CD4-positive, alpha-beta T cell treated with Interleukin-1 beta for 1 hour (primary cell): ENCODE data around the gene MEIS2.

Experiments used
- DNase-seq, 2 donors: peaks; one replicate each; pipeline ENCODE4 v3.0.0-alpha.2; 2020 to 2022

The MEIS2 gene

GRCh38 chr15:37096558-37097143 is 3.7 kb downstream of the MEIS2 start:
- no peak for DNase-seq

- no peak for DNase-seq
Measured at GRCh38 chr15:37095770-37096557, 4.4 kb downstream of the MEIS2 start.

GRCh38 chr15:37094915-37095711 is 5.2 kb downstream of the MEIS2 start:
- DNase-seq, result no peak

GRCh38 chr15:37094333-37094914 is 5.9 kb downstream of the MEIS2 start:
- no peak for DNase-seq

- DNase-seq, result no peak
Measured at GRCh38 chr15:37093480-37094332, 6.6 kb downstream of the MEIS2 start.

GRCh38 chr15:37090543-37091175 is 9.7 kb downstream of the MEIS2 start:
- no peak for DNase-seq

- no peak for DNase-seq
Measured at GRCh38 chr15:37088436-37088835, 11.9 kb downstream of the MEIS2 start.

GRCh38 chr15:37087131-37087588 is 13.2 kb downstream of the MEIS2 start:
- no peak for DNase-seq

- no peak for DNase-seq
Measured at GRCh38 chr15:37086521-37086920, 13.8 kb downstream of the MEIS2 start.

- DNase-seq, result no peak
Measured at GRCh38 chr15:37086120-37086519, 14.2 kb downstream of the MEIS2 start.

GRCh38 chr15:37084602-37085001 is 15.7 kb downstream of the MEIS2 start:
- no peak for DNase-seq

GRCh38 chr15:37083610-37084009 is 16.7 kb downstream of the MEIS2 start:
- DNase-seq, result no peak

GRCh38 chr15:37081983-37082382 is 18.4 kb downstream of the MEIS2 start:
- DNase-seq, result no peak

- no peak for DNase-seq
Measured at GRCh38 chr15:37080261-37080921, 20.0 kb downstream of the MEIS2 start.

- no peak for DNase-seq
Measured at GRCh38 chr15:37079726-37080125, 20.6 kb downstream of the MEIS2 start.

- no peak for DNase-seq
Measured at GRCh38 chr15:37078566-37078965, 21.8 kb downstream of the MEIS2 start.

- no peak for DNase-seq
Measured at GRCh38 chr15:37077623-37078351, 22.6 kb downstream of the MEIS2 start.

GRCh38 chr15:37076543-37076942 is 23.8 kb downstream of the MEIS2 start:
- no peak for DNase-seq

GRCh38 chr15:37075777-37076176 is 24.6 kb downstream of the MEIS2 start:
- DNase-seq, result no peak

GRCh38 chr15:37072181-37072580 is 28.2 kb downstream of the MEIS2 start:
- DNase-seq, result no peak

- no peak for DNase-seq
Measured at GRCh38 chr15:37071134-37071533, 29.2 kb downstream of the MEIS2 start.
